Mesendoderm (in vitro differentiated cells): ENCODE results near the gene STX12.
"Not testable (repeated sequence)": the region's sequence is repeated elsewhere in the genome, so short reads cannot be mapped to it uniquely, and the experiment has no call there.

Experiments used
- DNase-seq: peaks from one replicate; pipeline ENCODE4 v3.0.0; 2013
- H2AK5ac ChIP-seq: 2 replicates; pipeline ENCODE4 v1.6.1; 2013; ENCODE audit warnings: low read length, inconsistent platforms
- H2BK120ac ChIP-seq: 2 replicates; pipeline ENCODE4 v1.6.1; 2013; ENCODE audit warnings: low read depth, mild to moderate bottlenecking, low read length, moderate library complexity, mixed read lengths
- H2BK15ac ChIP-seq: replicated peaks from 2 replicates; pipeline ENCODE4 v1.6.1; 2013; ENCODE audit warnings: low read depth, mild to moderate bottlenecking, moderate library complexity
- H2BK5ac ChIP-seq: 2 replicates; pipeline ENCODE4 v1.6.1; 2013; ENCODE audit warnings: low read length, inconsistent platforms
- H3K18ac ChIP-seq: 2 replicates; pipeline ENCODE4 v1.6.1; 2013; ENCODE audit warnings: mild to moderate bottlenecking, low read length, mixed read lengths
- H3K23ac ChIP-seq: one replicate; pipeline ENCODE4 v1.6.1; 2013; ENCODE audit warnings: low read length
- H3K27ac ChIP-seq: 2 replicates; pipeline ENCODE4 v1.5.1; 2013; ENCODE audit warnings: low read depth, mild to moderate bottlenecking, inconsistent platforms, low read length, moderate library complexity
- H3K27me3 ChIP-seq: 2 replicates; pipeline ENCODE4 v1.6.1; 2013; ENCODE audit warnings: low read length, control low read depth, mild to moderate bottlenecking, inconsistent platforms; ENCODE audit not compliant: insufficient read depth, poor library complexity
- H3K36me3 ChIP-seq: 2 replicates; pipeline ENCODE4 v1.6.1; 2013; ENCODE audit warnings: low read length, inconsistent platforms; ENCODE audit not compliant: control insufficient read depth, insufficient read depth
- H3K4ac ChIP-seq: one replicate; pipeline ENCODE4 v1.6.1; 2013; ENCODE audit warnings: low read depth, mild to moderate bottlenecking, low read length, moderate library complexity
- H3K4me1 ChIP-seq: 2 replicates; pipeline ENCODE4 v1.6.1; 2013; ENCODE audit warnings: low read depth, low read length, inconsistent platforms; ENCODE audit not compliant: control insufficient read depth
- H3K4me2 ChIP-seq: 2 replicates; pipeline ENCODE4 v1.6.1; 2013; ENCODE audit warnings: low read length
- H3K4me3 ChIP-seq: 2 replicates; pipeline ENCODE4 v1.5.1; 2013; ENCODE audit warnings: mild to moderate bottlenecking, low read length
- H3K56ac ChIP-seq: one replicate; pipeline ENCODE4 v1.6.1; 2013; ENCODE audit warnings: low read length
- H3K79me1 ChIP-seq: 2 replicates; pipeline ENCODE4 v1.6.1; 2013; ENCODE audit warnings: low read length, inconsistent platforms
- H3K79me2 ChIP-seq: 2 replicates; pipeline ENCODE4 v1.6.1; 2013; ENCODE audit warnings: mild to moderate bottlenecking, low read length; ENCODE audit not compliant: control insufficient read depth, insufficient read depth
- H3K9ac ChIP-seq: 2 replicates; pipeline ENCODE4 v1.6.1; 2013; ENCODE audit warnings: low read length, inconsistent platforms
- H4K5ac ChIP-seq: one replicate; pipeline ENCODE4 v1.6.1; 2013; ENCODE audit warnings: low read length
- H4K8ac ChIP-seq: one replicate; pipeline ENCODE4 v1.6.1; 2013; ENCODE audit warnings: low read depth, mild to moderate bottlenecking, control low read depth, low read length, moderate library complexity
- WGBS: extraction: QIAGEN DNeasy Blood & Tissue Kit; methylation state at CpG from one replicate; pipeline ENCODE4 v1.1.7; 2013; ENCODE audit warnings: low lambda C conversion rate, missing lambda C conversion rate; ENCODE audit not compliant: insufficient coverage; ENCODE audit errors: extremely low coverage; 5-methylcytosine and 5-hydroxymethylcytosine counted together

STX12 gene

DNA sequence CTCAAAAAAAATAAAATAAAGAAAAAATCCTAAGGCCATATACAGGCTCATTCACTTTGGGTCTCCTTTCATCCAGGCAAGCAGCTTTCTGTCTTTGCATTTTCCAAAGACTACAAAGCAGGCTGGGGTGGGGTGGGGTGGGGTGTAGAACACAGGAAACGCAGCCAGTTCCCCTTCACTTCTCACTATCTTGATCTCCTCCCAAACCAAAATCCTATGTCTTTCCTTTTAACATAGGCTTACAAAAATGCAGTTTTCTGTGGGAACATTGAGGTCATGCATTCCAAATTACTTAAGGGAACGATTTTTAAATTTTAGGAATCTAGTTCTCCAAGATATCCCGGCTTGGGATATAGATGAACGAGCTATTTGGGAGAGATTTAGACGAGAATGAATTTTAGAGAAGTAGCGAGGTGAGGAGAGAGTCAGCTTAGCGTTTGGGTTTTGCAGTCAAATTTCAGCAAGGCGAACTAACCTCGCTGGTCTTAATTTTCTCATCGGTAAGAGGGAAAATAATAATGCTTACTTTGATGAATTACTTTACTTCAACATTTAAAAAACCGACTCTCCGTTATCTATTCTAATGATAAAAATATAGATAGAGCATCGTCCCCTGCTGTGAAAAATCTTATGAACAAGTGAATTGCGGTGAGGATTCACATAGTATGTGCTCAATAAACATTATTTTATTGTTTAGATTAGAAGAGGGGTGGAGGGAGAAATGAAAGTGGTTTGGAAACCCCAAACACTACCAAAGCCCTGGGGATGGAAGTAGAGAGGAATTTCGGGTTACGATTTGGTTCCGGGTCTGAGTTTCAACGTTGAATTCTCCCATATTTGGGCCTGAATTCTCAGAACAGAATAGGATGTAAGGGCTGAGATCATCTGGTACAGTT is 735 bp upstream of the STX12 start:
- H3K79me2 ChIP-seq: peaks cover 6% of the 10 kb centered on the region
- H4K5ac ChIP-seq: no peak overlapping the region
- peak overlapping the region; percentile 45 for H2BK120ac ChIP-seq
- H3K56ac ChIP-seq: peak overlapping the region; percentile 53
- no peak overlapping the region for H3K23ac ChIP-seq
- H3K4ac ChIP-seq: no peak overlapping the region
- H3K18ac ChIP-seq: peak overlapping the region; percentile 61
- H3K27me3 ChIP-seq: no peaks in the 10 kb centered on the region
- no peak overlapping the region for H2BK15ac ChIP-seq
- no peak overlapping the region for H2BK5ac ChIP-seq
- no peak overlapping the region for H2AK5ac ChIP-seq
- no peak overlapping the region for H4K8ac ChIP-seq
- peak; percentile 57 for DNase-seq
- H3K4me2 ChIP-seq: peak overlapping the region; percentile 83
- peaks cover 6% of the 10 kb centered on the region for H3K4me1 ChIP-seq
- peak overlapping the region; percentile 46 for H3K9ac ChIP-seq
- WGBS: no CpG with 5 or more reads among the region's 18 CpGs
- H3K79me1 ChIP-seq: peaks cover 8% of the 10 kb centered on the region
- peak overlapping the region; percentile 47 for H3K4me3 ChIP-seq
- no peaks in the 10 kb centered on the region for H3K36me3 ChIP-seq
- peak overlapping the region; percentile 51 for H3K27ac ChIP-seq

DNA sequence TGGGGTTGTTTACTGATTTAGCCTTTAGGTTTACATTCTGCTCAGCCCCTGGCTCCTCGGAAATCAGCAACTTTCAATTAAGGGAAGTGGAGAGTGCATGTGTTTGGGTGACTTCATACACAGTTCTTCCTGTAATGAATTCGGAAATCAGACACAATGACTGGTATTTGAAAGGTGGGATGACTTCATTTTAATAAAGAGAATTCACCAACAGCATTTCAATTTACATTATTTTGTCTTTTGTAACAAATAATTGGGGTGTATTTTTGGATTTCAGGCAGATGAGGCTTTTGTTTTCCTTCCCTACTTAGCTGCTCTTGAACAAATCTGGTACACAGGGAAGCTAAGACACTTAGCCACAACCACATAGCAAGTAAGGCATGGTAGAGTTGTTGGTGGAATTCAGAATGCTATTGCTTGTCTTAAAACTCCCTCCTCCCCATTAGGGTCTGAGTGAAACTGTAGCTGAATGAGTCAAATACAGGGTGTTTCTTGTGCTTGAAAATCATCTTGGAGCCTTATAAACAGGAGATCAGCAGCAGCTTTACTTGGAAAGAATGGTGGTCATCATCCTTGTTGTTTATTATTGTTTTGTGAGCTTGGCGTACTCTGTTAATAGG is 917 bp downstream of the STX12 start:
- DNase-seq: peak; percentile 3
- Histone ChIP-seq H3K18ac (no peak overlapping the region), H3K27me3 (no peaks in the 10 kb centered on the region), H2BK15ac (no peak overlapping the region), H2AK5ac (no peak overlapping the region), H4K5ac (no peak overlapping the region), H3K4me1 (peaks cover 6% of the 10 kb centered on the region), H3K9ac (peak overlapping the region; percentile 83), H3K4me3 (peak overlapping the region; percentile 93), H3K79me1 (peaks cover 8% of the 10 kb centered on the region), H3K27ac (no peak overlapping the region), H3K4me2 (peak overlapping the region; percentile 96), H3K4ac (no peak overlapping the region), H3K23ac (no peak overlapping the region), H3K56ac (peak overlapping the region; percentile 90), H4K8ac (no peak overlapping the region), H3K36me3 (no peaks in the 10 kb centered on the region), H3K79me2 (peaks cover 6% of the 10 kb centered on the region), H2BK5ac (no peak overlapping the region), H2BK120ac (no peak overlapping the region)
- no CpG with 5 or more reads among the region's 3 CpGs for WGBS

DNA sequence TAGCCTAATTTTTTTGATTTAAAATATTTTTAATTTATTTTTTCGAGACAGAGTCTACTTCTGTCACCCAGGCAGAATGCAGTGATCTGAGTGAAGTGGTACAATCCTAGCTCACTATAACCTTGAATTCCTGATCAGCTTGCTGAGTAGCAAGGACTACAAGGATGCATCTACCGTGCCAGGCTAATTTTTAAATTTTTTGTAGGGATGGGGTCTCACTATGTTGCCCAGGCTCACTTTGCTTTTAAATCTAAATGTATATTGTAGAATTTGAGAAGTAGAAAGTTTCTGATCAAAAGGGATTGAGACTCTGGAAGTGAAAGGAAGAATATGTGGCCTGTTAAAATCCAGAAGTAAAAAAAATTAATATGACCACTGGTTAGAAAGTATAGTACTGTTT is 1.6 kb downstream of the STX12 start:
- Histone ChIP-seq H3K9ac (no peak overlapping the region), H3K4me3 (no peak overlapping the region), H3K4me1 (peaks cover 6% of the 10 kb centered on the region), H2BK120ac (no peak overlapping the region), H3K36me3 (no peaks in the 10 kb centered on the region), H3K4me2 (no peak overlapping the region), H3K56ac (no peak overlapping the region), H3K23ac (no peak overlapping the region), H2BK15ac (no peak overlapping the region), H3K79me1 (peaks cover 8% of the 10 kb centered on the region), H3K18ac (no peak overlapping the region), H3K4ac (no peak overlapping the region), H4K5ac (no peak overlapping the region), H3K27ac (no peak overlapping the region), H3K27me3 (no peaks in the 10 kb centered on the region), H3K79me2 (peaks cover 6% of the 10 kb centered on the region), H2BK5ac (no peak overlapping the region), H2AK5ac (no peak overlapping the region), H4K8ac (no peak overlapping the region)
- WGBS: no CpG with 5 or more reads among the region's 2 CpGs
- no peak for DNase-seq

DNA sequence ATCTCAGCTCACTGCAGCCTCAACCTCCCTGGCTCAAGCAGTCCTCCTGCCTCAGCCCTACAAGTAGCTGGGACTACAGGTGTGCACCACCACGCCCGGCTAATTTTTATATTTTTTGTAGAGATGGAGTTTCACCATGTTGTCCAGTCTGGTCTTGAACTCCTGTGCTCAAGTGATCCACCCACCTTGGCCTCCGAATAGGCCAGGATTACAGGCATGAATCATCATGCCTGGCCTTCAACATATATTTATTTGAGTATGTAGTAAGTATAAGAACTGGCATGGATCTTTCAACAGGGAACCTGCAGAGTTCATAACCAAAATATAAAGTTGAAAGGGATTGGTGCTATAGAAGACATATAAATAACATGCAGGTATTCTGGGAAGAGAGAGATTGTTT is 2.3 kb downstream of the STX12 start:
- H3K23ac ChIP-seq, H2BK5ac ChIP-seq, H3K79me1 ChIP-seq, H3K4me2 ChIP-seq, H3K56ac ChIP-seq, H3K18ac ChIP-seq, H2AK5ac ChIP-seq, H2BK15ac ChIP-seq, H3K4me3 ChIP-seq, H3K27ac ChIP-seq, H4K5ac ChIP-seq, H3K4ac ChIP-seq, H3K27me3 ChIP-seq, DNase-seq, H3K79me2 ChIP-seq, H4K8ac ChIP-seq, H2BK120ac ChIP-seq, H3K9ac ChIP-seq, H3K4me1 ChIP-seq, H3K36me3 ChIP-seq: not testable (repeated sequence)
- no CpG with 5 or more reads among the region's 3 CpGs for WGBS

DNA sequence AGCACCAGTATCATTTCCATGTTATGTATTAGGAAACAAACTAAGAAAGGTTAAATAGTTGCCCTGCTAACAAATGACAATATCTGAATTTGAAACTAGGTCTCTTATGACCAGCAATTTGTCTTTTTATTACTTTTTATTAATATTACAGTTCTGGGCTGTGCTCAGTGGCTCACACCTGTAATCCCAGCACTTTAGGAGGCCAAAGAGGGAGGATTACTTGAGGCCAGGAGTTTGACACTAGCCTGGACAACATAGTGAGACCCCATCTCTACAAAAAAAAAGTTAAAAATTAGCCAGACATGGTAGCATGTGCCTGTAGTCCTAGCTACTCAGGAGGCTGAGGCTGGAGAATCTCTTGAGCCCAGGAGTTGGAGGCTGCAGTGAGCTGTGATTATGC is 3.3 kb downstream of the STX12 start:
- not testable (repeated sequence) for H3K18ac ChIP-seq, H3K27ac ChIP-seq, H3K23ac ChIP-seq, H2BK120ac ChIP-seq, H3K4ac ChIP-seq, H4K5ac ChIP-seq, H3K79me2 ChIP-seq, H3K36me3 ChIP-seq, H3K27me3 ChIP-seq, H3K4me3 ChIP-seq, DNase-seq, H3K4me2 ChIP-seq, H2BK15ac ChIP-seq, H4K8ac ChIP-seq, H3K79me1 ChIP-seq, H3K9ac ChIP-seq, H2AK5ac ChIP-seq, H3K56ac ChIP-seq, H2BK5ac ChIP-seq, H3K4me1 ChIP-seq
